NCI-H1092 treated with DMSO at 0.1 percent for 48 hours (cell line): Measurements from ENCODE around the gene MSH2.
A peak's percentile ranks its signal among the peaks of the same experiment; 100 is the strongest.

Experiments
- DNase-seq: peaks from one replicate; lab custom pipeline; 2025; lab: John Stamatoyannopoulos, UW

The MSH2 gene

GRCh38 chr2:47508641-47509040 is 105.7 kb downstream of the MSH2 start:
- DNase-seq, result no peak

- DNase-seq, result no peak
These were observed 106.3 kb downstream of the MSH2 start for GRCh38 chr2:47509250-47509649.

- DNase-seq, result no peak
These were observed 106.9 kb downstream of the MSH2 start for GRCh38 chr2:47509821-47510385.

- DNase-seq, result no peak
These were observed 107.8 kb downstream of the MSH2 start for GRCh38 chr2:47510745-47511144.

GRCh38 chr2:47512581-47513083 is 109.7 kb downstream of the MSH2 start:
- DNase-seq, result no peak

- no peak for DNase-seq
These were observed 111.1 kb downstream of the MSH2 start for GRCh38 chr2:47513981-47514520.

GRCh38 chr2:47516360-47517104 is 113.6 kb downstream of the MSH2 start:
- no peak for DNase-seq

GRCh38 chr2:47518497-47519146 is 115.7 kb downstream of the MSH2 start:
- no peak for DNase-seq

GRCh38 chr2:47519147-47519537 is 116.2 kb downstream of the MSH2 start:
- DNase-seq, result no peak

- DNase-seq, result no peak
These were observed 116.8 kb downstream of the MSH2 start for GRCh38 chr2:47519604-47520301.

GRCh38 chr2:47520302-47520630 is 117.3 kb downstream of the MSH2 start:
- no peak for DNase-seq

GRCh38 chr2:47520825-47521665 is 118.1 kb downstream of the MSH2 start:
- DNase-seq, result peak; percentile 83

- DNase-seq, result no peak
These were observed 118.8 kb downstream of the MSH2 start for GRCh38 chr2:47521666-47522285.

- DNase-seq, result no peak
These were observed 122.2 kb downstream of the MSH2 start for GRCh38 chr2:47525167-47525566.

GRCh38 chr2:47528455-47528854 is 125.5 kb downstream of the MSH2 start:
- DNase-seq, result no peak

- no peak for DNase-seq
These were observed 125.9 kb downstream of the MSH2 start for GRCh38 chr2:47528874-47529273.

GRCh38 chr2:47530105-47530760 is 127.3 kb downstream of the MSH2 start:
- no peak for DNase-seq

GRCh38 chr2:47531378-47532042 is 128.6 kb downstream of the MSH2 start:
- DNase-seq, result no peak
